Epidermal melanocyte (primary cell): ENCODE measurements around the gene BLM.
A peak's percentile ranks its signal among the peaks of the same experiment; 100 is the strongest.
"Not testable (repeated sequence)": the region's sequence is repeated elsewhere in the genome, so short reads cannot be mapped to it uniquely, and the experiment has no call there.

Source experiments
- DNase-seq: peaks from one replicate; pipeline ENCODE4 v3.0.0; 2011; ENCODE audit warnings: low spot score; ENCODE audit not compliant: insufficient read length

BLM gene

GRCh38 chr15:90819390-90819789 lies 102.2 kb downstream of the BLM start:
- no peak for DNase-seq

DNA sequence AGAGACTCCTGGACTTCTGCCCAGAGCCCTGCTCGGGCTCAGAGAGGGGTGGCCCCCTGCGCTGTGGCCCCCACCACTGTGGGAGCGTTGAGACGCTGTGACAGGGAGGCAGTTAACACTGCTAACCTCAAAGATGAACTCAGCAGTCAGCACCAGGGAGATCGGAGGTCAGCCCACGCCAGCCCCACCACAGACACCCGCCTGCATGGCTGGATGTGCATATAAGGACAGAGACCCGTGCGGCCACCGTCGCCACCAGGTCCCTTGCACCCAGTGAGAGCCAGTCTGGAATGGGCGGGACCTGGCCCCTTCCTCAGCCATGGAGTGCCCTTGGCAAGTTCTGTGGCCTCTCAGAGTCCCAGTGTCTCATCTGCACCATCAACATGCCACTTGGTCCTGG lies 102.7 kb downstream of the BLM start:
- DNase-seq = no peak

DNA sequence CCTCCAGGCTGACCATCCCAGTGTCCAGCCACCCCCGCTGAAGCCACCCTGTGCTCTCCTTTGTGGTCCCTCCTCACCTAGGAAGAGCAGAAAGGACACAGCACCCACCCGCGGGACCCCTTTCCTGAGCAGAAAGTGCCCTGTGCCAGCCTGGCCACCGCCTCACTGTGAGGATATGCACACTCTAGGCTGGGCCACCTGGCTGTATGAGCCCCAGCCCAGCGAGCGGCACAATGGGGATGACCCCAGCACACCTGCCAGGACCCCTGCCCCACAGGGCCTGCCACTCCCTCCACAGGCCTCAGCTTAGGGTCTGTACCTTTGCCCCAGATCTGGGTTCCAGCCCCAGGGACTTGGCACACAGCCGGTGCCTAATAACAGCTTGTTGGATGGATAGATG lies 103.3 kb downstream of the BLM start:
- no peak for DNase-seq

DNA sequence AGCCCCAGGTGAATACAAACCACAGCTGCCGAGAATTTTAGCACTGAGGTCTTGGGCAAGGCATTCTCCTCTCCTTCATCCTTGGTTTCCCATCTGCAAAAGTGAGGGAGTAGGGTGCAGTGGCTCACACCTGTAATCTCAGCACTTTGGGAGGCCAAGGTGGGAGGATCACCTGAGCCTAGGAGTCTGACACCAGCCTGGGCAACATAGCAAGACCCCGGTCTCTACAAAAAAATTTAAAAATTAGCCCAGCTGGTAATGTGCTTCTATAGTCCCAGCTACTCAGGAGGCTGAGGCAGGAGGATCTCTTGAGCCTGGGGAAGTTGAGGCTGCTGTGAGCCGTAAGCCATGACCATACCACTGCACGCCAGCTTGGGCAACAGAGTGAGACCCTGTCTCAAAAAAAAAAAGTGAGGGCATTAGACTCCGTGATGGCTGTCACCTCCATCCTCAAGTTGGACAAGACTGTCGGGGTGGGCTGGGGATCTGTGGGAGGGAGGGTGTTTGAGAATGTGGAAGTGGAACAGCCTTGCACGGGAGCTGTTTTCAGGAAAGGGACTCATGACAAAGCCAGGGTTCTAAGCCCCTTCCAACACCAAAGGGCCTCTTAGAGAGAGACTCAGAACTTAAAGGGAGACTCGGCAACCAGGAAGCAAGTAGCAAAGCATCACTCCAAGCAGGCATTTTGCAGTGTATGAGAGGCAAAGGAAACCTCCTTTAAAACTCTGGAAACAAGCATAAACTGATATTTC lies 105.2 kb downstream of the BLM start:
- DNase-seq = no peak

- no peak for DNase-seq
Measured at GRCh38 chr15:90823455-90823974, 106.4 kb downstream of the BLM start.

- not testable (repeated sequence) for DNase-seq
Measured at GRCh38 chr15:90825115-90825899, 108.2 kb downstream of the BLM start.

GRCh38 chr15:90826206-90826885 lies 109.2 kb downstream of the BLM start:
- not testable (repeated sequence) for DNase-seq

DNA sequence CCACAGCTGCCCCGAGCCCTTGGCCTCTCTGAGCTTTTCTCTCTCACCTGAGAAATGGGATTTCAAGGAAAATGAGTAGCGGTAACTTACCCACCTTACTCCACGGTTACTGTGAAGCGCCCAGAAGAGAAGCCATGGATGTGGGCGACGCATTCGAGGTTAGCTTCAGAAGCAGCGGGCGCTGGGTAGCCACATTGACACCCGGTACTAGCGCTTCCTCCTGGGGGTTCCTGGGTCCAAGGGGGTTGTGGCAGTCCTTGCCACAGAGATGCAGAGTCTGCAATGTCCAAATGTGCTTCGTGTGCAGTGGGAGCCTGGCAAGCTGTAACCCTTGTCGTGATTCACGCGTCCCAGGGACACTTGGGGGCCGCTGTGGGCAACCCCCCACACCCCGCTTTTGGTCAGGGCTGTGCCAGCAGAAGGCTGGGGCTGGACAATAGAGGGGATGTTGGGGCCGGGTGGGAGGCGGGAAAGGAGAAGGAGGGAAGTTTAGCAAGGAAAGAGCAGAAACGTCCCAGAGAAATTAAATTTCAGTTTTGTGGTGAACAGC lies 109.8 kb downstream of the BLM start:
- DNase-seq = no peak

- no peak for DNase-seq
Measured at GRCh38 chr15:90828111-90828510, 111.0 kb downstream of the BLM start.

DNA sequence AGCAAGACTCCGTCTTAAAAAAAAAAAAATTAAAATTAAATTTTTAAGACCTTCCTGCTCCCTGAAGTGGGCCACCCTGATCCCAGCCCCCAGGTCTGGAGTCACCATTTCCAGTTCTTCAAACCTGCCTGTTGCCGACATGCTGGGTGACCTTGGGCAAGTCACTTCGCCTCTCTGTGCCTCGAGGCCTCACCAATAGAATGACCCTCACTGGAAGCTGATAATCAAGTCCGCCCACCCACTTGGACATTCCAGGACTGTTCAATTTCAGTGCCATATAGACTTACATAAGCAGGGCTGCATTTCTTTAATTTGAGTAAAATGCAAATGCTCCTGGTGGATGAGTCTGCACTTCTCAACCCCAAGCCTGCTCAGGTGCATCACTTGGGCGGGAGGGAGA lies 112.0 kb downstream of the BLM start:
- no peak for DNase-seq

DNA sequence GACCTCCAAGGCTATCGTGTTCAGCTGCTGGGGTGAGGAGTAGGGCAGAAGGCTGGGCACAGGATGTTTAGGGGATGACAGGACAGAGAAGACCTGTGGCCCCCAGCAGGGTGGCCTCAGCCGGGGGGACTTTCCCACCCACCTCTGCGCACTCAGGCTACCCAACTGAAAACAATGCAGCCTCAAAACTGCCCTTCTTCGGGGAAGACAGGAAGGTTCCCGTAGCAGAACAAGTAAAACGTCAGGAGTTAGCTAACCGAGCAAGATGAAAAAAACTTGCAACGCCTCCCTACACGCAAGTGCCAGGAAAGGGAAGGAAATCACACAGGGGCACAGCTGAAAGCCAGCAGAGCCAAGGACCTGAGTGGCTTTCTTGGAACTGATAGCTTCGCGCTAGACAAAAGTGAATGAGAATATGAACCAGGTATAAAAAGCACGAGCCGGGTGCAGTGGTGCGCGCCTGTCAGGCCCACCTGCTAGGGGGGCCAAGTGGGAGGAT lies 112.8 kb downstream of the BLM start:
- no peak for DNase-seq

GRCh38 chr15:90834626-90835025 lies 117.5 kb downstream of the BLM start:
- no peak for DNase-seq

- peak; percentile 38 for DNase-seq
Measured at GRCh38 chr15:90836296-90836871, 119.2 kb downstream of the BLM start.

DNA sequence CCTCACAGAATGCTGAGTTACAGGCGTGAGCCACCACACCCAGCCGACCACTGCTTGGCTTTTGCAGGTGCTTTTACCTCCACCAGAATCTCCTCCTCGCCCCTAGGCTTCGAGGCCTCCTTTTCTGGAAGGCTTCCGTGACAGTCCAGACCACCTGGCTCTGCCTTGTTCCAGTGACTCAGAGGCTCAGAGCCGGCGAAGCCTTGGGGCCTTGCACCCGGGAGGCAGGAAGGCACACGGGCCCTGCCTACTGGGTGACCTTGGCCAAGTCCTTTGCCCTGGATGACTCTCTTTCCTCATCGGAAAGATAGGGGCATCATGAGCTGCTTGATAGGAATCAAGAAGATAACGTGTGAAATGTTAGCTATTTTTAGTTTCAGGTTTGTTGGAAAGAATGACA lies 119.9 kb downstream of the BLM start:
- DNase-seq = no peak

DNA sequence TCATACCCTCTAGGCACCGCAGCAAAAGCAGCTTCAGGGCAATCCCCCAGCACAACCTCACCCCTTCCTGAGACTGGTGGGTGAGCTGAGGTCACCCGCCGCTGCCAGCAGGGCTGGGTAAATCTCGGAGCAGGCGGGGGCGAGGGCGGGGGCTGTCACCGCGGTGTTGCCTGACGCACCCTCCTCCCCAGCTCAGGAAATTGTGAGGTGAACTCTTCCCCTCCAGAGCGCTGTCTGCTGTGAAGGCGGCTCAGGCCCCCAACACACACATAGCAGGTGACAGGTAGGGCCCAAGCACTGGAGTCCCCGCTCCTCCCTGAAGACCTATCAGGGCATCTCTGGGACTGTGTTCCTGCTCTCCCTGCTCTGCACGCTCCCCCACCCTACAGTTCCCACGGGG lies 121.0 kb downstream of the BLM start:
- DNase-seq = no peak

- DNase-seq = no peak
Measured at GRCh38 chr15:90838544-90838943, 121.4 kb downstream of the BLM start.

GRCh38 chr15:90839187-90840071 lies 122.3 kb downstream of the BLM start:
- DNase-seq = no peak

GRCh38 chr15:90840157-90840855 lies 123.2 kb downstream of the BLM start:
- DNase-seq = no peak

DNA sequence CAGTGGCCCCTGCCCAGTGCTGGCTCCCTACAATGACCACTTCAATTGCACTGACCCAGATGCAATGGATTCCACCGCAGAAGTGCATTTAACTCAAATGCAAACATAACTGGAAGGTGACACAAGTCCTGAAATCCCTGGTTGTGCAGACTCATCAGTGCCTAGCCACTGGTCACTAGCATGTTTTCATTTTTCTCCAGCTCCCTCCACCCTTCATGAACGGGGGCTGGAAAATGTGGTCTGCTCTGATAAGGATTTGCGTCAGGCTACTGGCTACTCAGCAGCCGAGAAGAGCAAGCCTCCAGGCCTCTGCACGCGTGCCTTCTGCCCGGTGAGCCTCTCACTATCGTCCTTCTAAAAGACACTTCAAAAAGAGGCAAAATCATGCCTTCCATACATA lies 123.8 kb downstream of the BLM start:
- DNase-seq = no peak

DNA sequence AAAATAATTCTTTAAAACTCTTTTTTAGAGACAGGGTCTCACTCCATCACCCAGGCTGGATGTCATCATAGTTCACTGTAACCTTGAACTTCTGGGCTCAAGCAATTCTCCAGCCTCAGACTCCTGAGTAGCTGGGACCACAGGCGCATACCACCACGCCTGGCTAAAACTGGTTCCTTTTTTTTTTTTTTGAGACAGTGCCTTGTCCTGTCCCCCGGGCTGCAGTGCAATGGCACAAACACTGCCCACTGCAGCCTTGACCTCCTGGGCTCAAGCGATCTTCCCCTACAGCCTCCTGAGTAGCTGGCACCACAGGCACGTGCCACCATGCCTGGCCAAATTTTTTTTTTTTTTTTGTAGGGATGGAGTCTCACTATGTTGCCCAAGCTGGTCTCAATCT lies 127.5 kb downstream of the BLM start:
- DNase-seq = no peak
